CD8-positive, alpha-beta memory T cell (primary cell): Measurements from ENCODE around the gene PALLD. TPM values are rescaled to one million over a fixed set of nuclear protein-coding genes. Genes with fewer than 3 reads are reported as not detected.

Experiments used
- CTCF ChIA-PET: fragments of 350-600 bp; sonication (Branson Sonifier 250); formaldehyde crosslinking; loops from one replicate; lab custom pipeline; 2021; ENCODE audit warnings: antibody characterized with exemption; lab: Charles Lee
- POLR2A ChIA-PET: fragments of 350-600 bp; sonication (Branson Sonifier 250); formaldehyde crosslinking; loops from one replicate; lab custom pipeline; 2021; ENCODE audit warnings: antibody characterized with exemption; lab: Charles Lee
- DNase-seq, 5 donors: peaks; one replicate each; pipeline versions ENCODE4 v3.0.0 to v3.0.0-alpha.2; 2020 to 2022; ENCODE audit warnings: mixed read lengths in 1 of 5
- H3K27ac ChIP-seq: one replicate; pipeline ENCODE4 v1.7.0; 2013; ENCODE audit warnings: low read depth, mild to moderate bottlenecking, low read length, moderate library complexity
- H3K27me3 ChIP-seq: 2 replicates; pipeline ENCODE4 v1.7.0; 2013; ENCODE audit warnings: low read length, mild to moderate bottlenecking; ENCODE audit not compliant: insufficient read depth, poor library complexity, severe bottlenecking
- H3K36me3 ChIP-seq: 2 replicates; pipeline ENCODE4 v1.7.0; 2013; ENCODE audit warnings: mild to moderate bottlenecking, low read length, moderate library complexity; ENCODE audit not compliant: insufficient read depth
- H3K4me1 ChIP-seq: 2 replicates; pipeline ENCODE4 v1.7.0; 2013; ENCODE audit warnings: mild to moderate bottlenecking, low read length, moderate library complexity; ENCODE audit not compliant: insufficient read depth
- H3K4me3 ChIP-seq: 2 replicates; pipeline ENCODE4 v1.7.0; 2013; ENCODE audit warnings: mild to moderate bottlenecking, low read length
- H3K9me3 ChIP-seq: 2 replicates; pipeline ENCODE4 v1.7.0; 2013; ENCODE audit warnings: mild to moderate bottlenecking, low read length
- H3K27ac Mint-ChIP-seq, 8 donors: one replicate each; pipeline ENCODE4 v1.8.0; 2020 to 2021; ENCODE audit warnings: mixed read lengths in 8 of 8, mild to moderate bottlenecking in 6 of 8, inconsistent platforms in 3 of 8, moderate library complexity in 3 of 8
- H3K27me3 Mint-ChIP-seq, 2 donors: one replicate each; pipeline ENCODE4 v1.8.0; 2020 to 2021; ENCODE audit warnings: mixed read lengths in 2 of 2, mild to moderate bottlenecking in 1 of 2, moderate library complexity in 1 of 2
- H3K36me3 Mint-ChIP-seq, 3 donors: one replicate each; pipeline ENCODE4 v1.8.0; 2020 to 2021; ENCODE audit warnings: mixed read lengths in 3 of 3, inconsistent platforms in 1 of 3, mild to moderate bottlenecking in 1 of 3
- H3K4me1 Mint-ChIP-seq, 3 donors: one replicate each; pipeline ENCODE4 v1.8.0; 2020 to 2021; ENCODE audit warnings: mixed read lengths in 3 of 3, inconsistent platforms in 1 of 3, mild to moderate bottlenecking in 1 of 3
- H3K4me3 Mint-ChIP-seq, 7 donors: one replicate each; pipeline ENCODE4 v1.8.0; 2020 to 2021; ENCODE audit warnings: mixed read lengths in 7 of 7, mild to moderate bottlenecking in 6 of 7, moderate library complexity in 4 of 7, inconsistent platforms in 2 of 7
- H3K9me3 Mint-ChIP-seq, 5 donors: one replicate each; pipeline ENCODE4 v1.8.0; 2020 to 2022; ENCODE audit warnings: mixed read lengths in 5 of 5, mild to moderate bottlenecking in 3 of 5, moderate library complexity in 2 of 5, inconsistent platforms in 1 of 5
- polyA plus RNA-seq: library from polyadenylated mRNA; unstranded; fragments of 300-500 nt; fragmentation: Illumina TruSeq; gene quantifications from one replicate; pipeline ENCODE4 v1.2.3, GENCODE V29; 2021
- total RNA-seq, 2 experiments: library from RNA; stranded (reverse); gene quantifications; one replicate each; pipeline ENCODE4 v1.2.3, GENCODE V29; 2021

PALLD gene
- total and polyA plus RNA-seq, 3 experiments from 2014 or later = 0.35 to 0.97 (median 0.47) TPM

GRCh38 chr4:168880072-168880675, 383.3 kb downstream of the PALLD start:
- no peaks in the 10 kb centered on the region for H3K9me3 ChIP-seq
- H3K36me3 ChIP-seq = no peaks in the 10 kb centered on the region
- Mint-ChIP-seq H3K27me3 (peaks cover 30 to 62% of the 10 kb centered on the region in 2 donors), H3K9me3 (peaks cover 0 to 3% (median 0%) of the 10 kb centered on the region in 5 donors), H3K4me1 (peaks cover 3 to 8% (median 6%) of the 10 kb centered on the region in 3 donors), H3K4me3 (no peak overlapping the region), H3K27ac (no peak overlapping the region), H3K36me3 (peaks cover 0 to 8% (median 2%) of the 10 kb centered on the region in 3 donors)
- no peak overlapping the region for H3K4me3 ChIP-seq
- H3K4me1 ChIP-seq = no peaks in the 10 kb centered on the region
- no peak overlapping the region for H3K27ac ChIP-seq
- ChIA-PET POLR2A (no interaction called here), CTCF (no interaction called here)
- no peak for DNase-seq
- peaks cover 4% of the 10 kb centered on the region for H3K27me3 ChIP-seq

DNA sequence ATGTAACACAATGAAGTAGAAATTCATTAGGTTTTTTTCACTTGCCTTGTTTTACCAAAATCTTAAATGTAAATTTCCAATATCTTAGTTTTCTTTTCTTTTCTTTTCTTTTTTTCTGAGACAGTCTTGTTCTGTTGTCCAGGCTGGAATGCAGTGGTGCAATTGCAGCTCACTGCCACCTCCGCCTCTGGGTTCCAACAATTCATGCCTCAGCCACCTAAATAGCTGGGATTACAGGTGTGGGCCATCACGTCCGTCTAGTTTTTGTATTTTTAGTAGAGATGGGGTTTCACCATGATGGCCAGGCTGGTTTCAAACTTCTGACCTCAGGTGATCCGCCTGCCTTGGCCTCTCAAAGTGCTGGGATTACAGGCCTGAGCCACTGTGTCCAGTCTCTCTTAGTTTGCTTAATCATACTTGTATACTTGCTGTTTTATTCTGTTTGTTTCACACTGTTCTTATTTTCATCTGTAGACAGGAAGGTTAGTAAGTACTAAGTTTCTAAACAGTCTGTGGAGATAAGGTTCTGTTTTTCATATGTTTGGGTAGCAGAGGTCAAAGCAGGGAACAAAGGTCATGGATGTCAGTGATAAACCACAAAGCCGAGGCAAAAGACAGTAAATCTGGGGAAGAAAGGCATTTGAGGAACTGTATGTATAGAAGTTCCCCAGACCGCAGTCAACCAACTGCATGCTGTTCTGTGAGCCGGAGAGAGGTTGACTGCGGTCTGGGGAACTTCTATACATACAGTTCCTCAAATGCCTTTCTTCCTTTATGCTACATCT, 384.2 kb downstream of the PALLD start:
- CTCF ChIA-PET = no interaction called here

GRCh38 chr4:168881781-168882420, 385.0 kb downstream of the PALLD start:
- POLR2A ChIA-PET = no interaction called here
- CTCF ChIA-PET = no interaction called here

More for the DNA sequence above, 384.2 kb downstream of the PALLD start:
- H3K4me3 Mint-ChIP-seq = no peak overlapping the region
- no peak for DNase-seq
- Histone ChIP-seq H3K4me3 (no peak overlapping the region), H3K4me1 (no peaks in the 10 kb centered on the region), H3K27ac (no peak overlapping the region), H3K36me3 (no peaks in the 10 kb centered on the region), H3K27me3 (peaks cover 4% of the 10 kb centered on the region), H3K9me3 (no peaks in the 10 kb centered on the region)
- H3K36me3 Mint-ChIP-seq = peaks cover 0 to 8% (median 2%) of the 10 kb centered on the region in 3 donors
- POLR2A ChIA-PET = no interaction called here
- H3K9me3 Mint-ChIP-seq = peaks cover 0 to 3% (median 0%) of the 10 kb centered on the region in 5 donors
- H3K4me1 Mint-ChIP-seq = peaks cover 3 to 8% (median 6%) of the 10 kb centered on the region in 3 donors
- H3K27me3 Mint-ChIP-seq = peaks cover 28 to 54% of the 10 kb centered on the region in 2 donors
- no peak overlapping the region for H3K27ac Mint-ChIP-seq

GRCh38 chr4:168882650-168883233, 385.9 kb downstream of the PALLD start:
- POLR2A ChIA-PET = no interaction called here
- H3K27me3 ChIP-seq = peaks cover 4% of the 10 kb centered on the region

More at GRCh38 chr4:168881781-168882420, 385.0 kb downstream of the PALLD start:
- Histone ChIP-seq H3K4me1 (no peaks in the 10 kb centered on the region), H3K36me3 (no peaks in the 10 kb centered on the region), H3K4me3 (no peak overlapping the region), H3K27ac (no peak overlapping the region), H3K9me3 (no peaks in the 10 kb centered on the region), H3K27me3 (peaks cover 4% of the 10 kb centered on the region)
- Mint-ChIP-seq H3K4me1 (peaks cover 3 to 8% (median 6%) of the 10 kb centered on the region in 3 donors), H3K27me3 (peaks cover 26 to 45% of the 10 kb centered on the region in 2 donors), H3K4me3 (no peak overlapping the region), H3K27ac (no peak overlapping the region), H3K36me3 (peaks cover 0 to 8% (median 2%) of the 10 kb centered on the region in 3 donors), H3K9me3 (peaks cover 0 to 3% (median 0%) of the 10 kb centered on the region in 5 donors)
- DNase-seq = no peak

DNA sequence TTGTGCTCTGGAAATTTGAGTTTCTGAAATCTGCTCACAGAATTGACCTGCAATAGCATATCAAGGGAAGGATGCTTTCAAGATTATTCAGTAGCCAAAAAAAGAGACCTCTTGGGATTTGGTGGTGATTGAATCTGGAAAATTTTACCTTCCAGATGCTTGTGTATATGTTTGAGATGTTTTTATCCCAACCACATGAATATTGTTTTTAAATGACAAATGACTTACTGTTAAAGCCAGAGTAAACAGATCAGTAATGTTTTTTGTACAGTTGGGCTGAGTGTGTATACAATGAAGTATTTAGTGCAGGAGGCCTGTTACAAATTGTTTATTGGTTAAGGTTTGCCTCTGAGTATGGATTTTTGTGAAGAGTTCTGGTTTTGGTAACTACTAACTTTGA, 386.7 kb downstream of the PALLD start:
- Mint-ChIP-seq H3K4me3 (no peak overlapping the region), H3K9me3 (peaks cover 0 to 3% (median 0%) of the 10 kb centered on the region in 5 donors), H3K27me3 (peaks cover 16 to 34% of the 10 kb centered on the region in 2 donors), H3K4me1 (peaks cover under 1 to 2% (median 2%) of the 10 kb centered on the region in 3 donors), H3K36me3 (peaks cover 0 to 8% (median 2%) of the 10 kb centered on the region in 3 donors), H3K27ac (no peak overlapping the region)
- ChIA-PET CTCF (no interaction called here), POLR2A (no interaction called here)
- DNase-seq = no peak
- H3K9me3 ChIP-seq = no peaks in the 10 kb centered on the region
- no peaks in the 10 kb centered on the region for H3K4me1 ChIP-seq
- H3K27me3 ChIP-seq = peaks cover under 1% of the 10 kb centered on the region
- no peak overlapping the region for H3K27ac ChIP-seq
- H3K36me3 ChIP-seq = no peaks in the 10 kb centered on the region
- no peak overlapping the region for H3K4me3 ChIP-seq

More at GRCh38 chr4:168882650-168883233, 385.9 kb downstream of the PALLD start:
- Histone ChIP-seq H3K36me3 (no peaks in the 10 kb centered on the region), H3K4me1 (no peaks in the 10 kb centered on the region), H3K27ac (no peak overlapping the region), H3K4me3 (no peak overlapping the region), H3K9me3 (no peaks in the 10 kb centered on the region)
- H3K27me3 Mint-ChIP-seq = peaks cover 20 to 38% of the 10 kb centered on the region in 2 donors
- CTCF ChIA-PET = no interaction called here
- H3K4me3 Mint-ChIP-seq = no peak overlapping the region
- peaks cover 0 to 8% (median 2%) of the 10 kb centered on the region in 3 donors for H3K36me3 Mint-ChIP-seq
- H3K9me3 Mint-ChIP-seq = peaks cover 0 to 3% (median 0%) of the 10 kb centered on the region in 5 donors
- peaks cover 3 to 6% (median 6%) of the 10 kb centered on the region in 3 donors for H3K4me1 Mint-ChIP-seq
- no peak overlapping the region for H3K27ac Mint-ChIP-seq
- no peak for DNase-seq

GRCh38 chr4:168884251-168885124, 387.6 kb downstream of the PALLD start:
- Histone ChIP-seq H3K36me3 (no peaks in the 10 kb centered on the region), H3K27me3 (no peaks in the 10 kb centered on the region), H3K4me1 (no peaks in the 10 kb centered on the region), H3K27ac (no peak overlapping the region), H3K9me3 (no peaks in the 10 kb centered on the region), H3K4me3 (no peak overlapping the region)
- Mint-ChIP-seq H3K27me3 (peaks cover 15 to 25% of the 10 kb centered on the region in 2 donors), H3K9me3 (peaks cover 0 to 3% (median 0%) of the 10 kb centered on the region in 5 donors), H3K4me3 (no peak overlapping the region), H3K4me1 (no peaks in the 10 kb centered on the region), H3K27ac (no peak overlapping the region), H3K36me3 (peaks cover 0 to 8% (median 2%) of the 10 kb centered on the region in 3 donors)
- CTCF ChIA-PET = no interaction called here
- no peak for DNase-seq
- POLR2A ChIA-PET = no interaction called here

DNA sequence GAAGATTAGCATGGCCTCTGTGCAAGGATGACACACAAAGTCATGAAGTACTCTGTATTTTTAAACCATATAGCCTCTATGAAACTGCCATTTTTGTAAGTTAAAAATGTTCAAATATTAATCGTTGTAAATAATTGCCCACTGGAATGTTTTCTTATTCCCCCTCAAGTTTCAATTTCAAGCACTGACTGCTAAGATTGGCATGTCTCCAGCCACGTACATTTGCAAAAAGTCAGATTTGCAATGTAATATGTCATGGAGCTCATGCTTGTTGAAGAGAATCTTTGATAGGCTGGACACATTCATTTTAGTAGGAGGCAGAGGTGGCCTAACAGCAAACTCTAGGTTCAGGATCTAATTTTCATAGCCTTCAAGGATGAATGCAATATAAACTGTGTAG, 388.5 kb downstream of the PALLD start:
- no peaks in the 10 kb centered on the region for H3K27me3 ChIP-seq
- Mint-ChIP-seq H3K27me3 (peaks cover 8 to 16% of the 10 kb centered on the region in 2 donors), H3K4me3 (no peak overlapping the region), H3K27ac (no peak overlapping the region), H3K36me3 (peaks cover 0 to 4% (median 2%) of the 10 kb centered on the region in 3 donors), H3K4me1 (no peaks in the 10 kb centered on the region), H3K9me3 (peaks cover 0 to 3% (median 0%) of the 10 kb centered on the region in 5 donors)
- H3K4me3 ChIP-seq = no peak overlapping the region
- DNase-seq = no peak
- no peaks in the 10 kb centered on the region for H3K36me3 ChIP-seq
- ChIA-PET POLR2A (no interaction called here), CTCF (no interaction called here)
- H3K27ac ChIP-seq = no peak overlapping the region
- H3K9me3 ChIP-seq = no peaks in the 10 kb centered on the region
- no peaks in the 10 kb centered on the region for H3K4me1 ChIP-seq
